ENCODE results near the gene UGT1A9.
"Not testable (repeated sequence)": the region's sequence is repeated elsewhere in the genome, so short reads cannot be mapped to it uniquely, and the experiment has no call there.

Gene UGT1A9

GRCh38 chr2:233681521-233682099, 9.9 kb downstream of the UGT1A9 start, which contains the start of gene UGT1A7:
Gene UGT1A7, plus strand, starts transcription at chr2:233681901. Its CDS starts 37 bp downstream, at chr2:233681938.
- FAIRE-seq = no peak

DNA sequence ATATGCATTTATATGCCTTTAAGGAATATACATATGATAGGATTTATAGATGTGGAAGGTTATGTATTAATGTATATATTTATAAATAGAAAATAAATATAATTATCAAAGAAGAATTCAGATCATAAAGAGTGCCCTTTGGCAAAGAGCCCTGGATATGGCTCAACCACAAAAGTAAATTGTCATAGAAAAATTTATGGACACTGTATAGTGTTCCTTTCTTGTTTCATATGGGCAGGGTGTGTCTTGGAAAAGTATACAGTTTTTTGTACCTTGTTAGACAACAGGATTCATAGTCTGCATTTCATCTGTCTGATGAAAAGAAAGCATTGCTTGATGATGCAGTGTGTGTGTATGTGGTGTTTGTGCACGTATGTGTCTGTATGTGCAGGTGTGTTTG, 12.9 kb downstream of the UGT1A9 start:
- peak; percentile 72 for FAIRE-seq

DNA sequence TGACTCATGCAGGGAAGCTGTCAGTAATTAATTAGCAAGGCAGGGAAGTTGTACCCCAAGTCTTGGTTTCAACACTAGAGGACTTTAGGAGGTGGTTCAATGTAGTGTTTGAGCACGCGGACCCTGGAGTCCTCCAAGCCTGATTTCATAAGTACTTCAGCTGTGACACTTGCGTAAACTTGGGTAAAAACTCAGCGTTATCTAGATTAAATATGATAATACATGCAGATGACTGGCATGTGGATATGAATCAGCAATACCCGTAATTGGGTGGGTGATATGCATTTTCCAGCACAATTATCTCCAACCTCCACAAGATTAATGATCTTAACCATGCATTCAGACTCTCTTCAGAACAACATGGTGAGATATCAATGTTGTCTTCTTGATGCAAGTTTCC, 15.2 kb downstream of the UGT1A9 start:
- no peak for FAIRE-seq

GRCh38 chr2:233688341-233688740, 16.6 kb downstream of the UGT1A9 start:
- FAIRE-seq = no peak

- no peak for FAIRE-seq
These were observed 17.3 kb downstream of the UGT1A9 start for GRCh38 chr2:233689031-233689430.

DNA sequence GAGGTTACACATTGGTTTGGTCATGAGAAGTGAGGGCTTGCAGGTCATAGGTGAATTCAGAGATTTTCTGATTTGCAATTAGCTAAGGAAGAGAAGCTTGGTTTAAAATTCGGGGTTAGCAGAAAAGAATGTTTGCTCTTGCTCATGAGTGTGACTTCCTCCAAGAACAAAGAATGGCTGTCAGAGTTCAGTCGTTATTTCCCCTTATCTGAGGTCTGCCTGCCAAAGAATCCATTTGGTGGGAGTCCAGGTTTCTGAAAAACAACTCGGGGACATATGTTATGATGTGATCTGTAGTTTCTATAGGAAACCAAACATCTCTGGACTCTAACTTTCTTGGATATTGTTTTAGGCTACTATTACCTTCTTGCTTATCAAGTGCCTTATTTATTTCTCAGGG, 17.8 kb downstream of the UGT1A9 start:
- no peak for FAIRE-seq

DNA sequence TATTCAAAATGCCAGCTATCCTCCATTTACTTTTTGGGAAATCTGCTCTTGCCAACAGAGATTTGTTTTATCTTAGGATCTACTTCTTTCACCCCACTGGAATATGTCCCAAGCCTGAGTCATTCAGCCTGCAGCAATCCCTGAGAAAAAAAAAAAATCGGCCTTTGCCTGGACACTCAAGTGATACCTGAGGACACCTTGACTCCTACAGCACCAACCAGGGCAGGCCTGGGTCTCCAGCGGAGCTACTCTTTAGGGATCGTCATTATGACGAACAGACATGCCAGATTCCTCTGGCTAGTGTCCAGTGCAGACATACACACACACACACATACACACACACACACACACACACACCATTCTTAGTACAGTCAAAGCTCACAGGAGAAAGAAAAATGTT, 18.7 kb downstream of the UGT1A9 start:
- FAIRE-seq = no peak

DNA sequence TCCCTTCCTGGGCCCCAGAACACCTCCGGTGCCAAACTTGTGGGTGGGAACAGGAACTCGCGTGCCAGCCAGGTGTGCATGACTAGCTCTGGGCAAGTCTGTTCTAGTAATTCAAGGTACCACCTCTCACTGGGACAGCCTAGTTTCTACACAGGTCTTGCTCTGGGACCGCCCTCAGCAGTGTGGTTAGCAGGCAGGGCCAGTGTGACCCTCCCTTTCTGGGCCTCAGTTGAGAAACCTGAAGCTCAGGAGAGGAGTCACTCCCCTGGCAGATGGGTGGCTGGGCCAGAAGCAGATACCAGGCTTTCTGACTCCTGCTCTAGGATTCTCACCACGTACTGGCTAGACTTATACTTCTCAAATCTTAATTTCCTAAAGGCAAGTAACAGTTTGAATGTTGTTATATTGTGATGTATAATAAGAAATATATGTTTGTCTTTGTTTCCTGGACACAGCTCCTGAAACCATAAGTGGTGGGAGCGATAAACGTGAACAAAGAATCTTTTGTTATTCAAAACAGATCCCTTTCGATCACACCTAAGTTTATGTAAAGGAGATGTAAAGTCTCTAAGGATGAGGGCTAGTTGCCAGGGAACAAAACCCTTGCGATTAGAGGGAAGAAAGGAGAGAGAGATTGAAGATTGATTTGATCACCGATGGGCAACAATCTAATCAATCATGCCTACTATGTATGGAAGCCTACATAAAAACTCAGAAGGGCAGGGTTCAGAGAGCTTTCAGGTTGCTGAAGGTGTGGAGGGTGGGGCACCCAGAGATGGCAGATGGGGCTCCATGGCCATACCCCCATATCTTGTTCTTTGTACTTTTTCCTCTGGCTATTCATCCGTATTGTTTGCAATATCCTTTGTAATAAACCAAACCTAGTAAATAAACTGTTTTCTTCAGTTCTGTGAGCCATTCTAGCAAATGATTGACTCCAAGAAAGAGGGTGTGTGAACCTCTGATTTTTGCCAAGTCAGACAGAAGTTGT, 20.0 kb downstream of the UGT1A9 start:
- FAIRE-seq = no peak

DNA sequence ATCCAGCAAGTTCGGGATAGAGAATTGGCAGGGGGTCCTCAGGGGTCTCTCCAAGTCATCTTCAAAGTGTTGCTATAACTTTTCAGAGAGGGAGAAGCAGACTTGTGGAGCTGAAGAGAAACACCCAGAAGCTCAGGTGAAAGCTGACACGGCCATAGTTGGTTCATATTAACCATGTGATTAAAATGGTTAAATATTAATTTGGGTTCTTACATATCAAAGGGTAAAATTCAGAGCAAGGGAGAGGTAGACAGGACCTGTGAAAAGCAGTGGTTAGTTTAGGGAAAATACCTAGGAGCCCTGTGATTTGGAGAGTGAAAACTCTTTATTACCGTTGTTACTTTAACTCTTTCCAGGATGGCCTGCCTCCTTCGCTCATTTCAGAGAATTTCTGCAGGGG, 20.9 kb downstream of the UGT1A9 start, which contains the start of gene UGT1A6:
UGT1A6 (plus strand) TSS at position 243 of the 400 bp plus-strand sequence; CDS start at position 358, 115 bp downstream.
- no peak for FAIRE-seq

DNA sequence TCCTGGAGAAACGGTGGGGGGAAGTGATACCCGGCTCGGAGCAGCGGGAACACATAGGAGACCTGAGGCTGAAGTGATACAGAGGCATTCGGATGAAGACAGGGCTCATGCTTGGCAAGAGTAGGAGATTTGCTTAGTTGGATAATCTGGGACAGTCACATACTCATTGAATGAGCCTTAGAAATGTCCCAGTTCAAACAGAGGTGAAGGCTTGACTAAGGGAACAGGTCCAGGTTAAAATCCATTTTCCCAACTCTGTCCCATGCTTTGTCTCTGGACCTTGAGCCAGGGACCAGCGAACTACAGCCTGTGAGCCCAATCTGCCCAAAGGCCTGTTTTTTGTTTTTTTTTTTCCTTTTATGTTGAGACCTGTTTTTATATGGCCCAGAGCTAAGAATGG, 22.3 kb downstream of the UGT1A9 start:
- FAIRE-seq = no peak

DNA sequence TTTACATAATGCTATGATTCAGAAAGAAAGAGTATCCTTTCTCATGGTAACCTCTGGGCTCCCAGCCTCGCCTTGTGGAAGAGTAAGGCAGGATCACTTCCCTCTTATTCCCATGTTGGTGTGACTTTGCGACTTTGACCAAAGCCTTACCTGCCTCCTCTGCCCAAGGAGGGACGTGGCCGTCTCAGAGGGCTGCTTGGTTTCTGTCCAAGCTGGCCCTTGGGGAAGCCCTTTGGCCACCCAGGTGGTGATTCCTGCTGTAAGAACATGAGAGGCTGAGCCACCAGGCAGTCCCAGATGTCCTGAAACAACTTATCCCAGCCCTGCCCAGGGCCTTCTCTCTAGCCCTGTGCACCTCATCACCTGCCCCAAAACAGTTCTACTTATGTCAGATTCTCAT, 27.0 kb downstream of the UGT1A9 start:
- FAIRE-seq = no peak

DNA sequence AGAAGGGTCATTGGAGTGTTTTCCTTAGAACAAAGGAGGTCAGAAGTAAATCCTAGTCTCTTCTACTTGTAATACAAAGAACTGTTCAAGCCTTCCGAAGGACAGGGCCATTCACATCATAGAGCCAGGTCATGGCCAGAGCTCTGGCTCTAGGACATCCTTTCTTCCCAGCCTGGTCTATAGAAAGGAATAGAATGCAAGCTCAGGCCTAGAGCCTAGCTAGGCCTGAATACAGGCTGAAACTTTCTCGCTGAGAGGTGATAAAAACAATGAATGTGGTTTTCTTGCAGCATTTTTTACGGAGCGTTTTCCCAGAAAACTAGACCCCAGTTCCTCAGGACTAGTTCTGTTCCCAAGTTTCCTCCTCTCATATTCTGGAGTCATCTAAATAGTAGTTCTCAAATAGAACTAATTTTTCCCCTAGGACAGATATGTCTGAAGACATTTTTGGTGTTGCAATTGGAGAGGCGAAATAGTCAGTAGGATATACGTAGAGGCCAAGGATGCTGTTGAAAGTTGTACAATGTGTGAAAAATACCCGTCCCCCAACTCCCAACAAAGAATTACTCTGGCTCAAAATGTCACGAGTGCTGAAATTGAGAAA, 27.8 kb downstream of the UGT1A9 start:
- no peak for FAIRE-seq

DNA sequence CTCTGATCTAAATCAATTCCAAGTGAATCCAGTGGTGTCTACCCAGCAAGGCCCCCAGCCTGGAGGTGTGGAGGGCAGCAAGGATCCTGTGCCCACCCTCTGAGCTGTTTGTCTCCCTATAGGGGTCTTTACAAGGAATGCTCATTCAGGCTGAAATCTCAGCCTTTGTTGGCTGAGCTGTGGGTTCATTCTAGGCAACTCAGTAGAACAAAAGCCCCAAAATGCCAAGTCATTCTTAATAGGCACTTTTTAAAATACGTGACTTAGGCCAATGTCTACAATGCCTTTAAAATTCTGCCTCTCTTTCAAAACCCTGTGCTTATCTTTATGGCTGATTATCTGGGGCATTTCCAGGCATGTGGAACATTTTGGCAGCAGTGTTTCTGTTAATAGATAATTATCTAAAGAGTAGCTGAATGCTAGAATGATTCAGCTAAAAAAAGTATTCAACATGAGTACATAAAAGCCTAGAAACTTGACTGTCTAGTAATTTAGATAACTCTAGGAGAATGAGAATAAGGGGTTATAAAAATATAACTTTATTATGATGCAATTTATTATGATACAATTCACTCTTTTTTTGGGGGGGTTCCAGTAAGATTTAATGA, 28.4 kb downstream of the UGT1A9 start:
- peak; percentile 84 for FAIRE-seq

- FAIRE-seq = not testable (repeated sequence)
These were observed 29.1 kb downstream of the UGT1A9 start for GRCh38 chr2:233700842-233701241.

DNA sequence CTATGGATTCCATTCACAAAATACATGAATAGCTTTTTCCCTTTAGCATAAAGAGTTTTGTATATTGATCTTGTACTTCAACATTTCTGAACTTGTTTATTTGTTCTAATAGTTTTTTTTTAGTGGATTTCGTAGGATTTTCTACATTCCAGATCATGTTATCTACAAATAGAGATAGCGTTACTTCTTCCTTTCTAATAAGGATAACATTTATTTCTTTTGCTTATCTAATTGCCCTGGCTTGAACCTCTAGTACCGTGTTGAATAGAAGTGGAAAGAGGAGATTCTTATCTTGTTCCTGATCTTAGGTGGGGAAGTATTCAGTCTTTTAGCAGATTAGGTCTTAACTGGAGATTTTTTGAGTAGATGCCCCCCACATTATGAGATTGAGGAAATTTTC, 30.5 kb downstream of the UGT1A9 start:
- no peak for FAIRE-seq

DNA sequence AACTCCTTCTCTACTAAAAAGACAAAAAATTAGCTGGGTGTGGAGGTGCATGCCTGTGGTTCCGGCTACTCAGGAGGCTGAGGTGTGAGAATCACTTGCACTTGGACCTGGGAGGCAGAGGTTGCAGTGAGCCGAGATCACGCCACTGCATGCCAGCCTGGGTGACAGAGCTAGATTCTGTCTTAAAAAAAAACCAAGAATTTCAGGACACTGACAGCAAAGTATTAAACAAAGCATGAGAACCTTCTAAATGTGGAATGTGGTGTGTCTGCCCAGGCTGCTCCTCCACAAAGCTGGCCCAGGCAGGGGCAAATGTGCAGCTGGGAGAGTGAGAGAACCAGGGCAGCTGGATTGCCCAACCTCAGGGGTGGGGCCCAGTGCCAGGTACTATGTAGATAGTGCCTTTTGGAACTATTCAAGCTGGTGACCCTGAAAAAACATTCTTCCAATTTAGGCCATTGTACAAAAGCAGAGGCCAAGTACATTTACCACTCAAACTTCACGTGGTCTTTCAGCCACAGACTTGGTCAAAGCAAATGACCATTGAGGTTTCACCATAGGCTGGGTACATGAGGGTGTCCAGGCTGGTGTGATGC, 34.3 kb downstream of the UGT1A9 start:
- FAIRE-seq = no peak

DNA sequence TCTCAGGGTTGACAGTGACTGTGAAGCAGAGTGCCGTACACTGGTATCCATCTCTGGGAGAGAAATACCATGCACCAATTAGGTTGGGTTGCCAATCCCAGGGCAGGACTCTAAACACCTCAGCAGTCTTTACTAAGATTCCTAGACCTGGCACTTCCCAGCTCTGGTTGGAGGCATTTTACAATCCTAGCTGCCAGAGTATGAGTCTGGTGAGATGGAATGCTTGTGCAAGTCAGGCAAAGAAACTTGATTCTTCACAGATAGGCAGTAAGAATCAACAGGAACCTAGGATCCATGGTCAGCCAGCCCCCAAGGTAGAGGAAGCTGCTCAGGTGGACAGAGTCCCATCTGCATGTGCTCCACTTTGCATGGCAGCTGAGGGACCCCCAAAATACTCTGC, 35.0 kb downstream of the UGT1A9 start:
- no peak for FAIRE-seq

DNA sequence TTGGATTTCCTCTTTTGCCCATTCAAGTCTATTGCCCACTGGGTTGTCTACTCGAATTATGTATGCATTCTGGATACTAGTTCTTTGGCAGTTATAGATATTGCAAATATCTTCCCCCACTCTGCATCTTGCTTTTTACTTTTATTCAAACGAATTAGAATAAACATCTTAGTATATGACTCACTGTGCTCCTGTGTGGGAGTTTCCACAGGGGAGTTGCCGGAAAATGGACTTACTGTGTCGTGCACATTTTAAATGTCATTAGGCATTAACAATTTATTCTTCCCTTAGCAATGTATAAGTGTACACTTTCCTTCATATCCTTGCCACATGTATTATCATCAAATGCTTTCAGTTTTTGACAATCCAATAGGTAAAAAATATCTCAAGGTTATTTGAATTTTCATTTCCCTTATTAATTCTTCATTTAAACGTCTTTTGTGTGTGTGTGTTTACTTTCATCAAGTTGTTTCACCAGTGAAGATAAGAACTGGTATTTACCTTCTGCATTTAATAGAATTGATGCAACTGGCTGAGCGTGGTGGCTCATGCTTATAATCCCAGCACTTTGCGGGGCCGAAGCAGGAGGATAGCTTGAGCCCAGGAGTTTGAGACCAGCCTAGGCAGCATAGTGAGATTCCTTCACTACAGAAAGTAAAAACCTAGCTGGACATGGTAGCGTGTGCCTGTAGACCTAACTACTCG, 36.4 kb downstream of the UGT1A9 start:
- no peak for FAIRE-seq

DNA sequence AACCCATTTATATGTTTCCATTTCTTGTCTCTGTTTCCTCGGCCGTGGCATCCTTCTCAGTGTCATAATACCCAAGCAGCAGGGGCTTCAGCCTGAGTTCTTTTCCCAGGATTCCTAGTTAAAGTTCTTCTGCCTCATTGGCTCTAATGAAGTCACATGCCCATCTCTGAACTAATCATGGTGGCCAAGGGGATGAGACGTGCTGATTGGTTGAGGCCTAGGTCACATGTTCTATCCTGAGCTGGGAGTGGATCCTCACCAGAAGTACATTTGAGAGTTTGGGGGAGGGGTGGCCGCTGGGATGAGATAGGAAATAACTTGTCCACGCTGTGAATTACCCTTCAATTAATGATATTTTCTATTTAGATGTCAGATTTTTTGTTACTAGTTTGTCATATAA, 37.2 kb downstream of the UGT1A9 start:
- no peak for FAIRE-seq

DNA sequence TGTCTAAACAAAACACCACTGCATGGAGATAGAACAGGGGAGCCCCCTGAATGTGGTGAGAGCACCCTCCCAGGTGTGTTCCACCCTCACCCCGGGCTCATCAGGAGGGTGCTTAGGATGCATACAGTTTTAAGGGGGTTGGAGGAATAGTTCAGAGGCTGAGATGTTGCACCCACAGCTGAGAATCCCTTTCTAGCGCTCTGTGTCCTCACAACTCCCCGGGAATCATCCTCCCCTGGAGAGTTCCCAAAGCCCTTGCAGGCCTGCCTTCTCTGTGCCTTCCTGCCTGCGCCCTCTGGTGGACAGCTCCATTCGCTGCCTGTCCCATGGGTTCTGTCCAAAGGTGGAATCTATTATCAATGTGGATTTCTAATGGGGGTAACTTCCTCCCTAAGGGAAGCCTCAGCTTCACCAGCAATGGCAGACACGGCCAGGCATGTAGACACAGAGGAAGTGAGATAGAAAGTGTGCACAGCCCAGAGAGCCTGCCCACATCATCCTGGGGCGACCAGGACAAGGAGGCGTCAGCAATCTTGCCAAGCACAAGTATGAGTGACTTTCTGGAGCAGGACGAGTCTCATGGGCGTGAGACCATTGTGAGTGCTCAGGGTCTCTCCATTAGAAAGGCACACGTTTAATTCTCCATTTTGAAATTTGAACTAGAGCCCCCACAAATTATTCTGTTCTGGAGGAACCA, 39.8 kb downstream of the UGT1A9 start:
- no peak for FAIRE-seq

GRCh38 chr2:233712611-233713261, 41.0 kb downstream of the UGT1A9 start, which contains the start of gene UGT1A5:
Gene UGT1A5, plus strand, starts transcription at chr2:233712907. Its CDS starts 85 bp downstream, at chr2:233712992.
- FAIRE-seq = no peak

Measured in colon (tissue), 2 donors.